ENCODE measurements around the gene C3orf70.
A peak's percentile ranks its signal among the peaks of the same experiment; 100 is the strongest.

The C3orf70 gene, protein sequence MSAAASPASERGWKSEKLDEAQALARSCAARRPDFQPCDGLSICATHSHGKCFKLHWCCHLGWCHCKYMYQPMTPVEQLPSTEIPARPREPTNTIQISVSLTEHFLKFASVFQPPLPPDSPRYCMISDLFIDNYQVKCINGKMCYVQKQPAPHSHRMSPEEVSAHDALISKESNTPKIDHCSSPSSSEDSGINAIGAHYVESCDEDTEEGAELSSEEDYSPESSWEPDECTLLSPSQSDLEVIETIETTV

GRCh38 chr3:185152410-185153170, at the start of gene C3orf70:
C3orf70 (minus strand) TSS chr3:185153060; CDS start chr3:185152823, 237 bp downstream.
- DNase-seq = peak; percentile 63 to 86 (median 84)

GRCh38 chr3:185200639-185201038, 47.8 kb upstream of the C3orf70 start:
- no peak for DNase-seq

DNA sequence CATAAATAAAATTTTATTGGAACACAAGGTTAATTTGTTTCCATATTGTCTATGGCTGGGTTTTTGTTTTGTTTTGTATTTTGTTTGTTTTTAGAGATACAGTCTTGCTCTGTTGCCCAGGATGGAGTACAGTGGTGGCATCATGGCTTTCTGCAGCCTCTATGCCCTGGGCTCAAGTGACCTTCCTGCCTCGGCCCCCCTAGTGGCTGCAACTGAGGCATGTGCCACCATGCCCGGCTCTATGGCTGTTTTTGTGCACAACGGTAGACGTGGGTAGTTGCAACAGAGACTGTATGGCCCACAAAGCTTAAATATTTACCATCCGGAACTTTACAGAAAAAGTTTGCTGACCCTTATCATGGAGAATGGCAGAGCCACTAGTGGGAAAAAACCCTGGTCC, 46.8 kb upstream of the C3orf70 start:
- no peak for DNase-seq

- no peak for DNase-seq
Measured at GRCh38 chr3:185199206-185199605, 46.3 kb upstream of the C3orf70 start.

DNA sequence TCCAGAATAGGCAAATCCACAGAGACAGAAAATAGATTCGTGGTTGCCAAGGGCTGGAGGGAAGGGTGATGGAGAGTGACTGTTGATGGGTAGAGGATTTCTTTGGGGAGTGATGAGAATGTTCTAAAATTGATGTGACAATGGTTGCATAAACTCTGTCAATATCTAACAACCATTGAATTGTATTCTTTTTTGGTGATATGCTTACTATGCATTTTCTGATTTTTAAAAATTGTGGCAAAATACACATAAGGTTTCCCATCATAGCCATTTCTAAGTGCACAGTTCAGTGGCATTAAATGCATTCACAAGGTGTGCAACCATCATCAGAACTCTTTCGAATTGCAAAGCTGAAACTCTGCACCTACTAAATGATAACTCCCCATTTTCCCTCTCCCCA, 44.2 kb upstream of the C3orf70 start:
- DNase-seq = no peak

GRCh38 chr3:185195652-185196051, 42.8 kb upstream of the C3orf70 start:
- DNase-seq = no peak

- DNase-seq = peak in 2 of 3 experiments; percentile 58 to 89
Measured at GRCh38 chr3:185188816-185189215, 36.0 kb upstream of the C3orf70 start.

DNA sequence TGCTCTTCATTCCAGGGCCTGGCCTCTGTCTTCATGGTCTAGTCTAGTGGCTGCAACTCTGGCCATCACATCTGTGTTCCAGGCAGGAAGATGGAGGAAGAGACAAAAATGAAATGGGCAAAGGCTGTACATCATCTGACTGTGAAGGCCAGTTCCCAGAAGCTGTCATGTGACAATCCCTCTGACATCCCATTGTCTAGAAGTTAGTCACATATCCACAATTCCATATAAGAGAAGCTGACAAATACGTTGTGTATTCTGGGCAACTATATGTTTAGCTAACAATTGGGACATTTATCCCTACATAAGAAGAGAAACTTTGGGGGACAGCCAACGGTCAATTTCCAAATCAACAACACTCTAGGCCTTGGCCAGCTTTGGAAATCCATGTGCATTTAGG, 34.5 kb upstream of the C3orf70 start:
- no peak for DNase-seq

GRCh38 chr3:185176750-185177359, 24.0 kb upstream of the C3orf70 start:
- DNase-seq = peak; percentile 38 to 79 (median 54)

DNA sequence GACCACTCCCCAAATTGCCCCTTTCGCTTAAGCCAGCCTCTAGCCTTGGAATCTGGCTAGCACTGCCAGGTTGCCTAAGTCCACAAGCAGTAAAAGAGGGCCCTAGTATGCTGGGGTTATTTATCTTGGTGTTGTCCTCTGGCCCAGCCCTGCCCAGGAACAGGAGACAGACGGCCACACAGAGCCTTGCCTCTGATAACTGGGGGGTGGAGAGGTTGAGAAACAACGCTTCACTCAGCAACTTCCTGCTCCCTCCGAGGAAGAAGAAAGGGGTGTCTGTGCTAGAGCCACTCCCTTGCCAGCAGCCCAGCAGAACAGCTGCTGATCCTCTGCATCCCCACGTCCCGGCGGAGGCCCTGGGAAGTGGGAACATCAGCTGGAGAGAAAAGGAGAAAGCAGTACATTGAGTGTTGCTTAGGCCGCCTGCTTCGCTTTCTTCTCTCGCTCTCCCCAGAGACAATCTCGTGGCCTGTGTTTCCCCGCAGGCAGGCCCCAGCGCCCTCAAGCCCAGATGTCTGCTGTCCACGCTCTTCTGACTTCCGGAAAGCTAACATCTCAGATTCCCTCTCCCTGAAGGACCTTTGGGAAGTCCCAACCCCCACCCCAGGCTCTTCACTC, 22.6 kb upstream of the C3orf70 start:
- DNase-seq = peak; percentile 37 to 69 (median 62)

GRCh38 chr3:185172086-185173049, 19.5 kb upstream of the C3orf70 start:
- DNase-seq = no peak

DNA sequence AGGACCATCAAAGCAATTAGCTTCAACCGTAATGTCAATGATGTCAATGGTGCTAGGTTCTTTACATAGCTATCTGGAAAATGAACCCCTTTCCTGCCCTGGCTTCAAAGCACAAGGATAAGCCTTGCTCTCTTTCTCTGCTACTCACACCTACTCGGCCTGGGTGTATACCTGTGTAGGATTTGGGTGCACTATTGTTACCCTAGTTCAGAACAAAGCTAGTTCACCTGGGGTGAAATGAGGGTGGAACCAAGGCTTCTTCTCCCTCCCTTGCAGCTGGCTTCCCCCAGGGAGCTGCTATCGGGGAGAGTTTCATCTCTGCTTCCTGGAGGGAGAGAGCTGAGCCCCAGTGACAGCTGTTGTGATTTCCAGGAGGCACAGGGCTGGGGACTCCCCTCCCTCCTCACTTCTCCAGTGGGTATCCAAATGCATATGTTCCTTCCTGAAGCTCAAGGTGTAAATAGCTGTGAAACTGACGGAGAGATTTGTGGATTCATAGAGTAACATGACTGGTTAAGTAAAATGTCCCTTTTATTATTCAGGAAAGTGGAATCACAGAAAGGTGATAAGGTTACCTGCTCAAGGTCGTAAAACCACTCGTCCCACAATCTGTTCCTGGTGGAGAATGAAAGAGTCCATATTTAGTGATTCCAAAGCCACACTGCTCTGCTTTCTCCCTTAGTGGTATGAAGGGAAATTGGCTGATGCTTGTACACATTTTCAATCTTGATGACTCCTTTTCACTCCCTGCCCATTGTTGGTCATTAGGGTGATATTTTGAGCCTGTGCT, 11.8 kb upstream of the C3orf70 start:
- DNase-seq = peak in 2 of 3 experiments; percentile 12 to 15

DNA sequence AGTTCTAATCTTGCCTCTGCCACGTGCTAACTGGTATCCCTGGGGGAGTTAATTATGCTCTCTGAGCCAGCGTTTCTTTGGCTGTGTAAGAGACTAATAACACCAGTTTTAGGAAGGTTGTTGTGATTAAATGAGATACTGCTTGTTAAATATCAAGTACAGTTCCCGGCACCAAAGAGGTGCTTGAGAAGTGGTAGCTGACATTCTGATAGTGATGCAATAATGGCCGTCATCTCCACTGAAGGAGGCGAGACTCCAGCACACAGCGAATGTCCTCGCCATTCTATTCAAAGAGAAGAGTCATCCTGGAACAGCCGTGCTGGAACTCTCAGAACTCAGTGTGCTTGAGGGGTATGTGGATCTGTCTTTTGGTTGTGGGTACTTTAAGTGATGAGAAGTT, 9.8 kb upstream of the C3orf70 start:
- DNase-seq = no peak

GRCh38 chr3:185161761-185162160, 8.9 kb upstream of the C3orf70 start:
- no peak for DNase-seq

GRCh38 chr3:185157347-185157746, 4.5 kb upstream of the C3orf70 start:
- no peak for DNase-seq

DNA sequence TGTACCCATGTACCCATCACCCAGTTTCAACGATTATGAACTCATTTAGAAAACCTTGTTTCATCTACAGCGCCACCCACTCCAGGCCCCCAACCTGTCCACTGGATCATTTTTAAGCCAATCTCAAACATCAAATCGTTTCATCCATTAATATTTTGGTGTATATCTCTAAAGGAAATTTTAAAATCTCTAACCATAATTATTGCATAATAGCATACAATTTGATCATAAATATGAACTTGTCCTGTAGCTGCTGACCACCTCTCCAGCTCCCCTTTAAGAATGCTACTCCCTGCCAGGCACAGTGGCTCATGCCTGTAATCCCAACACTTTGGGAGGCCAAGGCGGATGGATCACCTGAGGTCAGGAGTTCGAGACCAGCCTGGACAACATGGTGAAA, 2.8 kb upstream of the C3orf70 start:
- DNase-seq = no peak

- no peak for DNase-seq
Measured at GRCh38 chr3:185153861-185154629, 1.2 kb upstream of the C3orf70 start.

- DNase-seq = peak in 2 of 3 experiments; percentile 57 to 84
Measured at GRCh38 chr3:185153171-185153771, 411 bp upstream of the C3orf70 start.

DNA sequence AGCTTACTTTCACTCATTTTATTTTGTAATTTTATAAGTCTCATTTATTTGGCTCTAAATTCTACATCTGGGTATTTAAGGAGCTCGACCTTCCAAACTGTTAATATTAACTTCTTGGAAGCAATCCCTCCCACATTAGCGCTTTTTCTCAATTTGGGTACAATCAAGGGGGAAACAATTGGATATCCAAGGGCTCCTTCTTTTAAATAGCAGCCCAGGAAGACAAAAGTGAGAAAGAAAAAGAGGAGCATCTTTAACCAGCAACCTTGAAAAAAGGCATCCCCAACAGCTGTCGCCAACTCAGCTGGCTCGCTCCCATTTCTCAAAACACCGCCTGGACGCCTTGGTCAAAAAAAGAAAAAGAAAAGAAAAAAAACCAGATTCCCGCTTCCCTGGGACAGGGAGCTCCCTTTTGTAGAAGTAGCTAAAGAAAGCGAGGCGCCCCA, 873 bp downstream of the C3orf70 start:
- DNase-seq = no peak
